Measurements from ENCODE around the gene TPSAB1.

TPSAB1 gene

GRCh38 chr16:1290063-1290501 is 49.6 kb downstream of the TPSAB1 start:
- H3K9me2 ChIP-seq (replicated peaks; ENCODE audit: low read depth, low read length), result no peaks in the 10 kb centered on the region
- H2AFZ ChIP-seq (ENCODE audit: low read length), result no peak overlapping the region
- no peak for TF ChIP-seq CTCF (conservative IDR thresholded peaks at IDR 0.05; ENCODE audit: low read length)
- TF ChIP-seq EZH2phosphoT487 (IDR thresholded peaks at IDR 0.05; ENCODE audit: borderline replicate concordance), result no peak
- H3K36me3 ChIP-seq (ENCODE audit: insufficient read depth, low read length), result no peaks in the 10 kb centered on the region
- no peaks in the 10 kb centered on the region for H4K20me1 ChIP-seq (ENCODE audit: insufficient read depth, low read length, poor library complexity, severe bottlenecking)
- no peaks in the 10 kb centered on the region for H3K9me3 ChIP-seq (ENCODE audit: insufficient read depth, low read depth, low read length)
- no peaks in the 10 kb centered on the region for H3K27me3 ChIP-seq (ENCODE audit: insufficient read depth, low read length, poor library complexity, severe bottlenecking)
- H3K9ac ChIP-seq (ENCODE audit: low read depth, low read length, poor library complexity, severe bottlenecking), result no peak overlapping the region
- no peak overlapping the region for H3K4me2 ChIP-seq (ENCODE audit: low read depth, low read length, poor library complexity, severe bottlenecking)
- no peaks in the 10 kb centered on the region for H3K79me2 ChIP-seq (ENCODE audit: insufficient read depth, low read length)
- no peak overlapping the region for H3K4me3 ChIP-seq (ENCODE audit: low read length, poor library complexity, severe bottlenecking)
- no peaks in the 10 kb centered on the region for H3F3A ChIP-seq (ENCODE audit: low read depth)
- no peaks in the 10 kb centered on the region for H3K4me1 ChIP-seq (ENCODE audit: insufficient read depth, low read length, poor library complexity, severe bottlenecking)

- H3K9ac ChIP-seq (ENCODE audit: low read depth, low read length, poor library complexity, severe bottlenecking), result no peak overlapping the region
- H3K36me3 ChIP-seq (ENCODE audit: insufficient read depth, low read length), result no peaks in the 10 kb centered on the region
- no peaks in the 10 kb centered on the region for H3K27me3 ChIP-seq (ENCODE audit: insufficient read depth, low read length, poor library complexity, severe bottlenecking)
- H4K20me1 ChIP-seq (ENCODE audit: insufficient read depth, low read length, poor library complexity, severe bottlenecking), result no peaks in the 10 kb centered on the region
- H3K9me3 ChIP-seq (ENCODE audit: insufficient read depth, low read depth, low read length), result no peaks in the 10 kb centered on the region
- H3K9me2 ChIP-seq (replicated peaks; ENCODE audit: low read depth, low read length), result no peaks in the 10 kb centered on the region
- no peaks in the 10 kb centered on the region for H3F3A ChIP-seq (ENCODE audit: low read depth)
- H3K79me2 ChIP-seq (ENCODE audit: insufficient read depth, low read length), result no peaks in the 10 kb centered on the region
- no peak for TF ChIP-seq CTCF (conservative IDR thresholded peaks at IDR 0.05; ENCODE audit: low read length)
- no peak for TF ChIP-seq EZH2phosphoT487 (IDR thresholded peaks at IDR 0.05; ENCODE audit: borderline replicate concordance)
- no peak overlapping the region for H2AFZ ChIP-seq (ENCODE audit: low read length)
- no peak overlapping the region for H3K4me2 ChIP-seq (ENCODE audit: low read depth, low read length, poor library complexity, severe bottlenecking)
- H3K4me1 ChIP-seq (ENCODE audit: insufficient read depth, low read length, poor library complexity, severe bottlenecking), result no peaks in the 10 kb centered on the region
- H3K4me3 ChIP-seq (ENCODE audit: low read length, poor library complexity, severe bottlenecking), result no peak overlapping the region
Measured at GRCh38 chr16:1290860-1291575, 50.5 kb downstream of the TPSAB1 start.

- Histone ChIP-seq H3K79me2 (ENCODE audit: insufficient read depth, low read length) (no peaks in the 10 kb centered on the region), H3K9ac (ENCODE audit: low read depth, low read length, poor library complexity, severe bottlenecking) (no peak overlapping the region), H3K4me1 (ENCODE audit: insufficient read depth, low read length, poor library complexity, severe bottlenecking) (no peaks in the 10 kb centered on the region), H3K4me3 (ENCODE audit: low read length, poor library complexity, severe bottlenecking) (no peak overlapping the region), H3K36me3 (ENCODE audit: insufficient read depth, low read length) (no peaks in the 10 kb centered on the region), H3K27me3 (ENCODE audit: insufficient read depth, low read length, poor library complexity, severe bottlenecking) (no peaks in the 10 kb centered on the region), H3K4me2 (ENCODE audit: low read depth, low read length, poor library complexity, severe bottlenecking) (no peak overlapping the region), H3K9me2 (replicated peaks; ENCODE audit: low read depth, low read length) (no peaks in the 10 kb centered on the region), H3F3A (ENCODE audit: low read depth) (no peaks in the 10 kb centered on the region), H3K9me3 (ENCODE audit: insufficient read depth, low read depth, low read length) (no peaks in the 10 kb centered on the region), H4K20me1 (ENCODE audit: insufficient read depth, low read length, poor library complexity, severe bottlenecking) (no peaks in the 10 kb centered on the region), H2AFZ (ENCODE audit: low read length) (no peak overlapping the region)
- TF ChIP-seq CTCF (conservative IDR thresholded peaks at IDR 0.05; ENCODE audit: low read length), result no peak
- no peak for TF ChIP-seq EZH2phosphoT487 (IDR thresholded peaks at IDR 0.05; ENCODE audit: borderline replicate concordance)
Measured at GRCh38 chr16:1291576-1291974, 51.1 kb downstream of the TPSAB1 start.
